Dendritic cell treated with granulocyte-macrophage colony-stimulating factor and Interleukin-4, amounts not matched to agents 40 ng/mL and 50 ng/mL, for 4 days (primary cell): Measurements from ENCODE around the gene BCL2L2.

Experiments used
- H3K27ac Mint-ChIP-seq: one replicate; pipeline ENCODE4 v1.8.0; 2022; ENCODE audit warnings: mild to moderate bottlenecking, mixed read lengths
- H3K27me3 Mint-ChIP-seq: one replicate; pipeline ENCODE4 v1.8.0; 2022; ENCODE audit warnings: mild to moderate bottlenecking, mixed read lengths
- H3K36me3 Mint-ChIP-seq: one replicate; pipeline ENCODE4 v1.8.0; 2022; ENCODE audit warnings: low read depth, mixed read lengths
- H3K4me1 Mint-ChIP-seq: one replicate; pipeline ENCODE4 v1.8.0; 2022; ENCODE audit warnings: low read depth, mixed read lengths
- H3K4me3 Mint-ChIP-seq: one replicate; pipeline ENCODE4 v1.8.0; 2022; ENCODE audit warnings: mild to moderate bottlenecking, moderate library complexity, mixed read lengths
- H3K9me3 Mint-ChIP-seq: one replicate; pipeline ENCODE4 v1.8.0; 2022; ENCODE audit warnings: mixed read lengths
- intact Hi-C: fragments of 100-400 bp; cut with micrococcal nuclease; formaldehyde crosslinking; loops from one replicate; pipeline ENCODE4 v1.15.0; 2022

The BCL2L2 gene

DNA sequence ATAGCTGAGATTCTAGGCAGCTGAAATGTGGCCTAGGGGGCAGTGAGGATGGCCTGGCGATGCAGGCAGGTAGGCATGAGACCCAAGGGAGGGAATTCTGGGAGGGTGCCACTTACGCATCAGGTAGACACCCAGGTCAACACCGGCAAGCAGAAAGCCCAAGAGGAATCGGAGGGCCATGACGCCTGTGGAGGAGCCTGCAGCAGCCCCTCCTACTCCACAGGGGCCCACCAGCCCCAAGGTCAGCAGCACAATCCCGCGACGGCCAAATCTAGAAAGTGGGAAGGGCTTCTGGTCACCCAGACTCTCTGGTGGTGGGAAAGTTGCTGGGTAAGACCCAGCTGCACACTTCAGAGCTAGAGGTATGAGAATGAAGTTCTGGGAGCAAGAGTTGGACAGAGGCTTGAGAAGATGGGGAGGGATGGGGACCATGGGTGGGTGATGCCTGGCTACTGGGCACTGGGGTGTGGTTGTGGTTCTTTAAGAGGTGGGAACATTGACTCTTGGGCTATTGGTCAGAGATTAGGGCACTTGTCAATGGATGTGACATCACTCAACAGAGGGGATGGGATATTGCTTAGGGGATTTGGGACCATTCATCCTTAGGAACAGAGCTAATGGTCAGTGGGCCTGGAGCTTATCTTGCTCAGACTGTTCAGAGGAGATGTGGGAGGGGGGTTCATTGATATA lies 42.7 kb downstream of the BCL2L2 start:
- no peak overlapping the region for H3K27ac Mint-ChIP-seq
- intact Hi-C loops: no loop called here
- peaks cover 46% of the 10 kb centered on the region for H3K27me3 Mint-ChIP-seq
- H3K4me1 Mint-ChIP-seq: no peaks in the 10 kb centered on the region
- H3K9me3 Mint-ChIP-seq: no peaks in the 10 kb centered on the region
- no peak overlapping the region for H3K4me3 Mint-ChIP-seq
- no peaks in the 10 kb centered on the region for H3K36me3 Mint-ChIP-seq

DNA sequence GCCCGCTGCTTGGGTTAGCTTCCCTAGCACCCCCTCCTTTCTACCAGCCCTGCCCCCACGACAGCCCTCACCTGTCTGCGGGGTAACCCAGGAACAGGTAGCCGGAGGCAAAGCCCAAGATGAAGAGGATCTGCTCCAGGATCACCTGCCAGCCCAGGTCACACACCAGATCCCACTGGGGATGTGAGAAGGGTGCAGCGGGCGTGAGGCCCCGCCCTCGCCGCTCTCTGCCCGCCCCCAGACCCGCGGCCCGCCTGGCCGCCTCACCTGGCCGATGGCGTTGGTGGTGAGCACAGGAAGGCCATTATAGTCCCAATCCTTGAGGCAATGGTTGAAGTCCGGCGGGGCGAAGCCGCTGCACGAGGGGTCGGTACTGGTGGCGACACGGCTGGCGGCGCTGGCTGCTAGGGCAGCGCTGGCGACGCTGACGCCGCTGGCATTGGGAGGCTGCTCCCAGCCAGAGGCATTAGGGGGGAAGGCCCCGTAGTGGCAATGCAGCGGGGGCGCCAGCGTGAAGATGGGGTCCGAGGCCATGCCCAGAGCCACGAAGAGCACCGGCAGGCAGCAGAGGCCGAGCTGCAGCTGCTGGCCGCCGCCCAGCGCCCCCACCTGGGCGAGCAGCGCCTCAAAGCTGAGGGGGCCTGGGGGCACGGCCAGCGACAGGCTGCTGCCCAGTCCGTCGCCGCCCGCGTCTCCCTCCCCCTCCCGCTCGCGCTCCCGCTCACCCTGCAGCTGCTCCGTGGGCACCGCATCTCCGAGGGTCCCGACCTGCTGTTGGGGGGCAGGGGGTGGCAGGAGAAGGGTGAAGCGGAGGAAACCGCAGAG lies 45.3 kb downstream of the BCL2L2 start:
- Mint-ChIP-seq H3K27ac (no peak overlapping the region), H3K4me1 (no peaks in the 10 kb centered on the region), H3K36me3 (no peaks in the 10 kb centered on the region), H3K4me3 (peak overlapping the region; percentile 21), H3K27me3 (peaks cover 58% of the 10 kb centered on the region), H3K9me3 (no peaks in the 10 kb centered on the region)
- intact Hi-C loops: no loop called here

DNA sequence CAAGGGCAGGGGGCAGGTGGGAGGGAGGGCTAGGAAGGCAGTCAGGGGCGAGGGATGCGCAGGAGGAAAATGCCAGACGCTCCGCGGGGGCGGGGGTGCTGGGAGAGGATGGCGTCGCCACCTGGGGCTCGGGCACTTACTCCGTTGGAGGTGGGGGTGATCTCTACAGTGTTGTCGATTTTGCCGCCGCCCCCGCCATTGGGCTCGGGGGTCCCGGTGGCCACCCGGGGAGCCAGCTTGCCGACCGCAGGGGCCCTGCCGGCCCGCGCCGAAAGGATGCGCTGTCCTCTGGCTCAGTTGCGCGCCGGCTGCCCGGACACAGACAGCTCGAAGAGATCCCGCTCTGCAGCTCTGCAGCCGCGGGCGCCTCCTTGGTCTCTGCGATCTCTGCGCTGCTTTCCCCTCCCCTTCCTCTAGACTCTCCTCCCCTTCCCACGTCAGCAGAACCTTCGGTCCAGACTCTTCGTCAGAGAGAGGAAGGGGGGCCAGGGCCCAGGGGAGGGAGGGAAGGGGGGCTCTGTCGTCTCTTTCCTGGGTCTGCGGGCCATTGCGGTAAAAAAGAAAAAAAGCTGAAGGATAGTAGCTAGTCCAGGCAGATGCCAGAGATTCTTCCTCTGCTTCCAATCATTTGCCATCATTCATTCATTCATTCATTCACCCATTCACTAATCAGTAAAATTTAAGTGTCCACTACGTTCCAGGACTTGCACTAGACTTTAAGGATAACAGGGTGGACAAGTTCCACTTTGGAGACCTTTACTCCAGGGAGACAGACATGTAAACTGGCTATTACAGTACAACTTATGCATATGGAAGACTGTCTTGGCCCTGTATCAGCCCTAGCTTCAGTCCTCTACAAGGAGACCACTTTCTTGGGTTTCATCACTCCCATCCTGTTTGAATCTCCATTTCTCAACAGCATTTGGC lies 46.1 kb downstream of the BCL2L2 start, which contains the start of gene SLC22A17:
Gene SLC22A17 (minus strand): TSS at position 382 of the 927 bp plus-strand sequence.
- Mint-ChIP-seq H3K9me3 (no peaks in the 10 kb centered on the region), H3K4me1 (no peaks in the 10 kb centered on the region), H3K27ac (no peak within 1 kb of the TSS), H3K27me3 (peaks cover 58% of the 10 kb centered on the region), H3K4me3 (peak within 1 kb of the TSS; percentile 21), H3K36me3 (no peaks in the 10 kb centered on the region)
- intact Hi-C loops: no loop called here

DNA sequence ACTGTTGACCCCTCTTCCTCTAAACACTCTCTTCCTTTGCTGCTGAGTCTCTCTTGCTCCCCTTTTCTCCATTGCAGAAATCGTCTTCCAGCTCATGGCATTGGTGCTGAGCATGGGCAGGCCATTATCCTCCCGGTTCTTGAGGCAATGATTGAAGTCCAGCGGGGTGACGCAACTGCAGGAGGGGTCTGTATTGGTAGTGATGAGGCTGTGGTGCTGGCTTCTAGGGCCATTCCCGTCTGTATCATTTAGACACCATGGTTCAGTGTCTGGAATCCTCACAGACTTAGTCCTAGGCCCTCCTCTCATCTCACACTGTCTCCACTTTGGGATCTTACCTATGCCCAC lies 46.8 kb downstream of the BCL2L2 start:
- Mint-ChIP-seq H3K27ac (no peak overlapping the region), H3K4me1 (no peaks in the 10 kb centered on the region), H3K4me3 (no peak overlapping the region), H3K27me3 (peaks cover 58% of the 10 kb centered on the region), H3K9me3 (no peaks in the 10 kb centered on the region), H3K36me3 (no peaks in the 10 kb centered on the region)
- intact Hi-C loops: no loop called here

DNA sequence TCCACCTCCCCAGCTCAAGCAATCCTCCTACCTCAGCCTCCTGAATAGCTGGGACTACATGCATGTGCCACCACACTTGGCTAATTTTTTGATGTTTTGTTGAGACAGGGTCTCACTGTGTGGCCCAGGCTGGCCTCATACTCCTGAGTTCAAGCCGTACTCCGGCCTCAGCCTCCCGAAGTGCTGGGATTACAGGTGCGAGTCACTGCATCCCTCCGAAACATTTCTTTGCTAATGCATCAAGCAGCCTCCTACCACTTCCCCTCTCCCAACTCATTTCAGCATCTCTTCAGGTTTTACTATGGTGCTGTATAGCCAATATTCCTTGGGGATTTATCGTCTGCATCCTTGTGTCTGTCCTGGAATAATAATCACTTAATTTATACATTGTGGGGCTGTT lies 48.4 kb downstream of the BCL2L2 start:
- no peaks in the 10 kb centered on the region for H3K9me3 Mint-ChIP-seq
- peaks cover 52% of the 10 kb centered on the region for H3K27me3 Mint-ChIP-seq
- H3K4me3 Mint-ChIP-seq: no peak overlapping the region
- no peak overlapping the region for H3K27ac Mint-ChIP-seq
- H3K36me3 Mint-ChIP-seq: no peaks in the 10 kb centered on the region
- no peaks in the 10 kb centered on the region for H3K4me1 Mint-ChIP-seq
- intact Hi-C loops: no loop called here

DNA sequence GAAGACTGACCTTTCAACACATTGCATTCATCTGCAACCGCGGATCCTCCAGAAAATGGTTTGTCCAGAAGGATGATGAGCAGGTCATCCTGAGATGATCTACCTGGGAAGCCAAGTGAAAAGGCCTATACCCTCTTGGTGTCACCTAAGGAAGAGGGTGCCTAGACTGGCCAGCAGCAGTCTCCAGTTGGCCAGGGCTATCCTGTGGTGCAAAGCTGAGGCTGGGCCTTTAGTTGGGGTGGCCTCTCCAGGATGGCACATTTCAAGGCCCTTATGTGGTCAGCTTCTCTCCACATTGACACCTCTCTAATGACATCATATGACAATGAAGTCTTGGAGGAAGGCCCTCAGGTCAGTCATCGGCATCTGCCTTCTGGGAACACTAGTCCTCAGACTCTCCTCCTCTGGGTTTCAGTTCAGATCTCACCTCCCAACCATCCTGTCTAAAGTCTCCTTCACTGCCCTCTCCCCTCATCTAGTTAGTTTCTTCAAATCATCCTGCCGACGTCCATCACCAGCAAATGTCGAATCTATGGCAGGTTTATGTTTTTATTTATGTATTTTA lies 49.3 kb downstream of the BCL2L2 start:
- no peak overlapping the region for H3K4me3 Mint-ChIP-seq
- peaks cover 42% of the 10 kb centered on the region for H3K27me3 Mint-ChIP-seq
- no peak overlapping the region for H3K27ac Mint-ChIP-seq
- intact Hi-C loops: no loop called here
- H3K4me1 Mint-ChIP-seq: no peaks in the 10 kb centered on the region
- no peaks in the 10 kb centered on the region for H3K36me3 Mint-ChIP-seq
- no peaks in the 10 kb centered on the region for H3K9me3 Mint-ChIP-seq

DNA sequence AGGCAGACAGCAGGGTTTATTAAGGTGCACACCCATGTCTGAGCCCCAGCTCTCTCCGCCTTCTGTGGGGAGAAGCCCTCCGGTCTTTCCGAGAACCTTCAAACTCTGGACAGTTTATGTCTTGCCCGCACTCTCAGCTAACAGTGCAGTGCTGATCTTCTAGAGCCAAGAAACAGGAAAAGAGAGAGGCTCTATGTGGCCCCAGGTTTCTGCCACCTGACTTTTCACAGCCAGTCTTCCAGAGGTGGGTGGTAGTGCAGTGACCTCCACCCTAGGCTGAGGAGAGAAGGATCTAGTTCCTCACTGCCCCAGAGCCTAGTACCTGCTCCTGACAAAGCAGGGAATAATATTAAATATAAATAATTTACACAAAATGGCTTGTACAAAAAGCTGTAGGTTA lies 50.0 kb downstream of the BCL2L2 start:
- H3K4me3 Mint-ChIP-seq: no peak overlapping the region
- no peaks in the 10 kb centered on the region for H3K9me3 Mint-ChIP-seq
- no peak overlapping the region for H3K27ac Mint-ChIP-seq
- no peaks in the 10 kb centered on the region for H3K4me1 Mint-ChIP-seq
- peaks cover 35% of the 10 kb centered on the region for H3K27me3 Mint-ChIP-seq
- no peaks in the 10 kb centered on the region for H3K36me3 Mint-ChIP-seq
- intact Hi-C loops: no loop called here

DNA sequence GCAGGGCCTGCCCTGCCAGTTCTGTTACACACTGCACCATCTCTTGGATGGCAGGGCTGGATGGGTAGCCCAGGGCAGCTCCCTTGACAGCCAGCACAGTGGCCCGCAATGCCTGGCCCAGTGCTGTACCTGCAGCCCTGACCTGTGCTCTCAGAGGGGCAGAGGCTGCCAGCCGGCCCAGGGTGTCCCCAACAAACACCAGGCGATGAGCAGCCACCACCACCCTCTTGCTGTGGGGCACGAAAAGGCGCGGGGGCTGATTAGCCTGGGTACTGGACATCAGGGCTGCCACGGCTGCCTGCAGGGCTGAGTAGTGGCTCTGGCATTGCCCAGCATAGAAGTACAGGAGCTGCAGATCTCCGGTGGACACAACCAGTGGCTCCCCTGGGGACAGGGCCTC lies 50.6 kb downstream of the BCL2L2 start:
- H3K27ac Mint-ChIP-seq: no peak overlapping the region
- intact Hi-C loops: no loop called here
- H3K9me3 Mint-ChIP-seq: no peaks in the 10 kb centered on the region
- H3K27me3 Mint-ChIP-seq: peaks cover 31% of the 10 kb centered on the region
- no peak overlapping the region for H3K4me3 Mint-ChIP-seq
- H3K4me1 Mint-ChIP-seq: no peaks in the 10 kb centered on the region
- H3K36me3 Mint-ChIP-seq: no peaks in the 10 kb centered on the region

DNA sequence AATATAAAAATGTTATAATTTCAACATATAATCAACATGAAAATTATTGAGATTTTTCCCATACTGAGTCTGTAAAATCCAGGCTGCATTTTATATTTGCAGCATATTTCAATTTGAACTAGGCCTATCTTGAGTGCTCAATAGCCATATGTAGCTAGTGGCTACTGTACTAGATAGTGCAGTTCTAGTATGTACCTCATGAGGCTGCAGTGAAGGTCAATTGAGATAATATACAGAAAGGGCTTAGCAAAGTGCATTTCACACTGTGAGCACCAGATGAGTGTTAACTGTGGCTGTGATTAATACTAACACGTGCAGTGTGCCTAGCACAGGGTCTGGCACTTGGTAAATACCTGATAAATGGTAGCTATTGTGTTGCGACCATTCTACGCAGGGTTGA lies 51.4 kb downstream of the BCL2L2 start:
- Mint-ChIP-seq H3K27me3 (peaks cover 28% of the 10 kb centered on the region), H3K4me3 (no peak overlapping the region), H3K27ac (no peak overlapping the region), H3K4me1 (no peaks in the 10 kb centered on the region), H3K9me3 (no peaks in the 10 kb centered on the region), H3K36me3 (no peaks in the 10 kb centered on the region)
- intact Hi-C loops: no loop called here

DNA sequence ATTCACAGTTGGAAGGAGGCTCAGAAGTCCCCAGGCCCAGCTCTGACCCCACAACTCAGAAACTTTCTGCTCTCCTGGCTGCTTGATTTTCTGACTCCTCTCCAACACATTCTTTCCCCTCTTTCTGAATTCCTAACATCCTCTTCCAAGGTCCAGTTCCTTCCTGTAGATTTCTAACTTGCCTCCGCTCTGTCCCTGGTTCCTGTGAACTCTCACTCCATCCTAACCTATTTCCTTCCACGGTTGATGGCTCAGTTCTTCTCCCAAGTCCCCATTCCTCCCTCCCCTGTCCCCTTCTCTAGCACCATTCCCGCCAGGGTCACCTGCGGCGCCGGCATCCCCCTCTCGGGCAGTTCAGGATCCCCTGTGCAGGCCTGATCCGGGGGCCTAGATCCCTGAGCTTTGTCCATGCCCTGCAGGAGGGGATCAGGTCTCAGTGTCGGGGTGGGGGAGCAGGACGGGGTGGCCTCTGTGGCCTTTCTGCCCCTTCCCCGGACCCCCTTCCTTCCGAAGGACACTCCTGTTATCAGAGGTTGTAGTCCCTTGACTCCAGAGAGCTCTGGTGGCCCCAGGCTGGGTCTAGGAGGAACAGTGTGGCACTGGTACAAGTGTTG lies 52.0 kb downstream of the BCL2L2 start:
- no peaks in the 10 kb centered on the region for H3K4me1 Mint-ChIP-seq
- no peaks in the 10 kb centered on the region for H3K9me3 Mint-ChIP-seq
- H3K4me3 Mint-ChIP-seq: no peak overlapping the region
- H3K27me3 Mint-ChIP-seq: peaks cover 27% of the 10 kb centered on the region
- no peak overlapping the region for H3K27ac Mint-ChIP-seq
- intact Hi-C loops: no loop called here
- H3K36me3 Mint-ChIP-seq: no peaks in the 10 kb centered on the region

DNA sequence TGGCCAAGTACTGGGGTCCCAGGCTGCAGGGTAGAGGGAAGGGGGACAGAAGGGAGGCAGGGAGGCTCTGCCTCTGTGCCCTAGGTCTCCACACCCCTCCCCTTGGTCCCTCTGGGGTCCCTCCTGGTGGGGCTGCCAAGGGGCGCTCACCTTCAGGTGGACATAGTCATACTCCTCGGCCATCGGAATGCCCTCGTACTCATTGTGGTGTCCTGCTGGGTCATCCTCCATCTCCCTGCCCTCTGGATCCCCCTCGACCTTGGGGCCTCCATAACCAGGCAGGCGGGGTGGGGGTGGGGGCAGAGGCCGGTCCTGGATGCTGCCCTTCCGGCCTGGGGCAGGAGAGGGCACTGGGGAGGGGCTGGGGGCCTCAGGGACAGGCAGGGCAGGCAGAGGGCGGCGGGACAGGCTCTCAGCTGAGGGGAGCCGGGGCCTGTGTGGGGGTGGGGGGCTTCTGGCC lies 52.6 kb downstream of the BCL2L2 start:
- no peak overlapping the region for H3K27ac Mint-ChIP-seq
- peaks cover 27% of the 10 kb centered on the region for H3K27me3 Mint-ChIP-seq
- no peak overlapping the region for H3K4me3 Mint-ChIP-seq
- no peaks in the 10 kb centered on the region for H3K9me3 Mint-ChIP-seq
- H3K4me1 Mint-ChIP-seq: no peaks in the 10 kb centered on the region
- intact Hi-C loops: no loop called here
- no peaks in the 10 kb centered on the region for H3K36me3 Mint-ChIP-seq

DNA sequence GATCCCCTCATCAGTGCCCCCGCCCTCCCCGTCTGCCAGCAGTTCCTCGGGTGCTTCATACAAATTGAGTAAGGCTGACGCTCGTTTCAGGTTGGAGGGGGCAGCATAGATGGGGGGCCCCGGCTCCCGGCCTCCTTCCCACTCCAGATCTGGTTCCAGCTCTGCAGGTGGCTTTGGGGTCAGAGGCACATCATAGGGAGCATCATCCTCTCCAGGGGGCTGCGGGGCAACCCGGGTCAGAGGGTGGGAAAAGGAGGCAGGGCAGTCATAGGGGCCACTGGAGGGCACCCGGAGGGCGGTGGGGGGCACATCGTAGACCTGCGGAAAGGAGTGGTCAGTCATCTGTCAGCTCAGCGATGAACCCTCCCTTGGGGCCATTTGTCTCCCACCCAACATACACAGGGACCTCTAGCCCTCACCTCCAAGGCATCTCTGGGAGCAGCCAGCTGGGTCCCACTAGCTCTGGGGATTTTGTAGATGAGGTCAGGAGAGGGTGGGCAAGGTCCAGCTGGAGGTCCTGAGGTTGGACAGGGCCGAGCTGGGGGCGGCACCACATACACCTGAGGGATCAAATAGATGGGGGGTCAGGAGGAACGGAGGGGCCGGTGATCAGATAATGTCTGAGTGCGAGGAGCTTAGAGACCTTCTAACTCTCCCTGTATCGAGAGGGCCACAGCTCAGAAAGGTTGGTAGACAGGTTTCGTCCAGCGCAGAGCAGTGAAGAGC lies 53.3 kb downstream of the BCL2L2 start:
- Mint-ChIP-seq H3K9me3 (no peaks in the 10 kb centered on the region), H3K27me3 (peaks cover 29% of the 10 kb centered on the region), H3K27ac (no peak overlapping the region), H3K4me3 (no peak overlapping the region), H3K36me3 (no peaks in the 10 kb centered on the region), H3K4me1 (no peaks in the 10 kb centered on the region)
- intact Hi-C loops: no loop called here

DNA sequence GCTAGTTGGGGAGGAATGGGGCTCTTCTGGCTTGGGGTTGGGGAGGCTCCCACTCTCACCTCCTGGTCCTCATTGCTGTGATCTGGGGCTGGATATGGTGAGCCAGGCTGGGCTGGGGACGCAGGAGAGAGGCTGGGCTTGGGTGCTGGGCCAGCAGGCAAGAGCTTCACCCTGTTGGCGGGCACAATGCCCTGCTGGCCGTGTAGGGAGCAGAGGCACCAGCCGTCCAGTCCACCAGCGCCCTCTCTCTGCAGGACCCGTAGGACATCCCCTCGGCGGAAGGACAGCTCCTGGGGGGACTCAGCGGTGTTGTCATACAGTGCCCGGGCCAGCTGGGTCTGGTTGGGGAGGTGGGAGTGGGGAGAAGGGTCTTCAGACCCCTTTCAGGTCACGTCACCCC lies 53.9 kb downstream of the BCL2L2 start:
- Mint-ChIP-seq H3K4me3 (no peak overlapping the region), H3K27me3 (peaks cover 30% of the 10 kb centered on the region), H3K36me3 (no peaks in the 10 kb centered on the region), H3K27ac (no peak overlapping the region), H3K4me1 (no peaks in the 10 kb centered on the region), H3K9me3 (no peaks in the 10 kb centered on the region)
- intact Hi-C loops: no loop called here
